Medulla oblongata (tissue), 1 donor: ENCODE results near the gene VPS13D.
A peak's percentile ranks its signal among the peaks of the same experiment; 100 is the strongest.

ENCODE experiments used
- DNase-seq: peaks from one replicate; pipeline ENCODE4 v3.0.0-alpha.2; 2015; ENCODE audit errors: extremely low spot score

VPS13D gene, protein sequence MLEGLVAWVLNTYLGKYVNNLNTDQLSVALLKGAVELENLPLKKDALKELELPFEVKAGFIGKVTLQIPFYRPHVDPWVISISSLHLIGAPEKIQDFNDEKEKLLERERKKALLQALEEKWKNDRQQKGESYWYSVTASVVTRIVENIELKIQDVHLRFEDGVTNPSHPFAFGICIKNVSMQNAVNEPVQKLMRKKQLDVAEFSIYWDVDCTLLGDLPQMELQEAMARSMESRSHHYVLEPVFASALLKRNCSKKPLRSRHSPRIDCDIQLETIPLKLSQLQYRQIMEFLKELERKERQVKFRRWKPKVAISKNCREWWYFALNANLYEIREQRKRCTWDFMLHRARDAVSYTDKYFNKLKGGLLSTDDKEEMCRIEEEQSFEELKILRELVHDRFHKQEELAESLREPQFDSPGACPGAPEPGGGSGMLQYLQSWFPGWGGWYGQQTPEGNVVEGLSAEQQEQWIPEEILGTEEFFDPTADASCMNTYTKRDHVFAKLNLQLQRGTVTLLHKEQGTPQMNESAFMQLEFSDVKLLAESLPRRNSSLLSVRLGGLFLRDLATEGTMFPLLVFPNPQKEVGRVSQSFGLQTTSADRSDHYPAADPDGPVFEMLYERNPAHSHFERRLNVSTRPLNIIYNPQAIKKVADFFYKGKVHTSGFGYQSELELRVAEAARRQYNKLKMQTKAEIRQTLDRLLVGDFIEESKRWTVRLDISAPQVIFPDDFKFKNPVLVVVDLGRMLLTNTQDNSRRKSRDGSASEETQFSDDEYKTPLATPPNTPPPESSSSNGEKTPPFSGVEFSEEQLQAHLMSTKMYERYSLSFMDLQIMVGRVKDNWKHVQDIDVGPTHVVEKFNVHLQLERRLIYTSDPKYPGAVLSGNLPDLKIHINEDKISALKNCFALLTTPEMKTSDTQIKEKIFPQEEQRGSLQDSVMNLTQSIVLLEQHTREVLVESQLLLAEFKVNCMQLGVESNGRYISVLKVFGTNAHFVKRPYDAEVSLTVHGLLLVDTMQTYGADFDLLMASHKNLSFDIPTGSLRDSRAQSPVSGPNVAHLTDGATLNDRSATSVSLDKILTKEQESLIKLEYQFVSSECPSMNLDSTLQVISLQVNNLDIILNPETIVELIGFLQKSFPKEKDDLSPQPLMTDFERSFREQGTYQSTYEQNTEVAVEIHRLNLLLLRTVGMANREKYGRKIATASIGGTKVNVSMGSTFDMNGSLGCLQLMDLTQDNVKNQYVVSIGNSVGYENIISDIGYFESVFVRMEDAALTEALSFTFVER (N-terminal part only)

GRCh38 chr1:12229835-12230548, at the start of gene VPS13D:
Gene VPS13D, plus strand, starts transcription at chr1:12230030. Its CDS starts 4,237 bp downstream, at chr1:12234267.
- peak; percentile 79 for DNase-seq

DNA sequence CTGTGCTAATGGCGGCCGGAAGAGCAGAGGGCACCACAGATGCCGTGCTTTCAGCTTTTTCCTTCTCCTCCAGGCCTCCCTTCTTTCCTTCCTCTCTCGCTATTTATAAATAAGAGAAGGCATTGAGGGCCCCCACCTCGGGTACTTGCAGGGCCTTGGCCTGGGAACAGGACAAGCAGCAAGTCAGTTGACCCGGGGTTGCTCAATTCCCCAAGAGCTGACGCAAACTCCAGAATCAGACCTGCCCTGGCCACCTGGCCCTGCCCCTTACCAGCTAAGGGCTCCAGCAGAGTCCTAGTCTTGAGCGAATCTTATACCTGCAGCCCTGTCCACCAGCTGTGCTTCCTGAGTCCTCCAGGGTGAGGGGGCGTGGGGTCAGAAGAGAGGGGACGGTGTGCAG, 49.5 kb upstream of the VPS13D start:
- DNase-seq: peak; percentile 85

- no peak for DNase-seq
Observed at GRCh38 chr1:12180903-12181302, 48.9 kb upstream of the VPS13D start.

DNA sequence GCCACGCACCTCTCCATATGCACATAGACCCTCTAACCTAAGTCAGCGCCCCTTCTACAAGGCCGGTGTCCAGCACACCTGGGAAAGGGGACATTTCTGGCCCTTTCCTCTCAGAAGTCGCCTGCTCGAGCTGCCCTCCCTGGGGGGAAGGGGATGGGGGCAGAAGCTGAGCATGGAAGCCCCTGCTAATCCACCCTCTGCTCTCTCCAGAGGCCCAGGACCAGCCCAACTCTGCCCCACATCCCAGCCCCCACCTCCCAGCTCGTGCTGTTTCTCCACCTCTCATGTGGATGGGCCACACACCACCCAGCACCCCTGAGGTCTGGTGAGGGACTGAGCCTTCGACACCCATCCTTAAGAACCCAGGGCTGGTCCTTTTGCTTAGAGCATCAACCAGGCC, 48.3 kb upstream of the VPS13D start:
- no peak for DNase-seq

DNA sequence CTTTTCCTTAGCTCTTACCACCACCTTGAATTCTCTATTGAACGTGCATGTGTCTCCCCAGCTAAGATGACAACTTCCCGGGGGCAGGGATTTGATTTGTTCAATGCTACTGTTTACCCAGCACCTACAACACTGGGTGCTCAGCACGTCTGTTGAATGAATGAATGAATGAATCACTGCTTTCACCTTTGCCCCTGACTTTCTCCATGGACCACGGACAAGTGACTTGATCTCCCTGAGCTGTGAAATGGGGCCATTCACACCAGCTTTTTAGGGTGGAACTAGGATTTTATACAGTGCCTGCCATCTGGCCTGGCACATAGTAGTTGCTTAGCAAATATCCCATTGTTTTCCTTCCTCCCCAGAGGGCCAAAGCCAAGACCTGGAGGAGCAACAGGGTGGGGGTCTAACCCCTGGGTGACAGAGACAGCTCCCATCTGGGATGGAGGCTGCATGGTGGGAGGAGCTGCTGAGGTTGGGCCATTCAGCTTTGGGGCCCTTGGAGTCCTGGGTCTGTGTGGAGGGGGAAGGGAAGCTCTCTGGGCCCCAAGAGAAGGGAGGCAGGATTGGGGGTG, 47.3 kb upstream of the VPS13D start:
- DNase-seq: no peak

GRCh38 chr1:12183095-12183794, 46.6 kb upstream of the VPS13D start:
- DNase-seq: no peak

- DNase-seq: peak; percentile 89
Observed at GRCh38 chr1:12184008-12184681, 45.7 kb upstream of the VPS13D start.

- no peak for DNase-seq
Observed at GRCh38 chr1:12185036-12185917, 44.6 kb upstream of the VPS13D start.

DNA sequence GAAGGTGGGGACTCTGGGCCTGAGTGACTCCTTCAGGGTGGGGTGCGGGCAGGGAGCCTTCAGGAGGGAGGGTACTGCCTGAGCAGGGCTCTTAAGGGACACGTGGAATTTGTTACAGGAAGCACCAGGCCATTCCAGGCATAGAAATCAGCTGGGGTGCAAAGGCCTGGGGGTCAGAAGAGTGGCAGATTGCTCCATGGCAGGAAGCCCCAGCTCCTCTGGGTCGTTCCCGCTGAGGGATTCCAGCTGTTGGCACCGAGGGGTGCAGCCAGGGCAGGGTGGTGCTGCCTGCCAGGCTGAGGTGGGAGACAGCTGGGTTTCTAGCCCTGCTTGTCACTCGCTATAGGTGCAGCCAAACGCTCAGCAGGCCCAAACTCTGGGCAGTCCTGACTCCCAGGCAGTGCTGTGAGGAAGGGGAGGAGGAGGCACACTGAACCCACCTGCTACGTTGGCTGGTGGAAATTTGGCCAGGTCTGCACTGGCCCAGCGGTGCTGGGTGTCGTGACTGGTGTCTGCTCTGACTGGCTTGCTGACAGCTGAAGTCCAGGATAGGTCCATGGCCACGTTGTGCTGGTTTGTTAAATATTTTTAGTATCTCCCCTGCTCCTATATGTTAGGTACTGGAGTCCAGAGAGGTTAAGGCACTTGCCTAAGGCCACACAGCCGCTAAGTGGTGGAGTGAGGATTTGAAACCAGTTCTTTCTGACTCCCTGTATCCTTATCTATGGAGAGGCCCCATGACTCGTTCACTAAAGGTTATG, 43.7 kb upstream of the VPS13D start:
- no peak for DNase-seq

- no peak for DNase-seq
Observed at GRCh38 chr1:12186679-12186985, 43.2 kb upstream of the VPS13D start.

- DNase-seq: no peak
Observed at GRCh38 chr1:12188115-12188514, 41.7 kb upstream of the VPS13D start.

- no peak for DNase-seq
Observed at GRCh38 chr1:12188657-12189327, 41.0 kb upstream of the VPS13D start.

- DNase-seq: no peak
Observed at GRCh38 chr1:12189328-12189682, 40.5 kb upstream of the VPS13D start.

DNA sequence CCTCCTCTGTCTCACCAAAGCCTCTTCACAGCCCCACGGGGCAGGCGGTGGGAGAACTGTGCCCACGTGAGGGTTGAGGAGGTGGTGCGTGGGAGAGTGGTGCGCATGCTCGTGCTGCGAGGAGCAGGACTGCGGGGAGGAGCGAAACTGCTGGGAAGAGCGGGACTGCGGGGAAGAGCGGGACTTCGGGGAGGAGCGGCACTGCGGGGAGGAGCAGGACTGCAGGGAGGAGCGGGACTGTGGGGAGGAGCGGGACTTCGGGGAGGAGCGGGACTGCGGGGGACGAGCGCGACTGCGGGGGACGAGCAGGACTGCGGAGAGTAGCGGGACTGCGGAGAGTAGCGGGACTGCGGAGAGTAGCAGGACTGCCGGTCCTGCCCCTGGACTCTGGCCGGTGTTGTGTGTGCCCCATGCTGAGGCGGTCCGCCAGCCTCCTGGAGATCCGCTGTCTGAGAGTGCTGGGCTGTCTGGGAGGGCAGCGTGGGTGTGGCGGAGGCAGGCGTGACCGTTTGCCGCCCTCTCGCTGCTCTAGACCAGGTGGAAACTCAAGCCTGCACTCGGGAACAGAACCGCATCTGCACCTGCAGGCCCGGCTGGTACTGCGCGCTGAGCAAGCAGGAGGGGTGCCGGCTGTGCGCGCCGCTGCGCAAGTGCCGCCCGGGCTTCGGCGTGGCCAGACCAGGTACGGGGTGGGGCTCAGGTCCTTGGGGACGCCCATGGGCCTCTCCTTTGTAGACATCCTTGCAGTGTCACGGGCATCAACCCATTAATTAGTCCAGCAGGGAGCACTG, 38.4 kb upstream of the VPS13D start:
- no peak for DNase-seq

DNA sequence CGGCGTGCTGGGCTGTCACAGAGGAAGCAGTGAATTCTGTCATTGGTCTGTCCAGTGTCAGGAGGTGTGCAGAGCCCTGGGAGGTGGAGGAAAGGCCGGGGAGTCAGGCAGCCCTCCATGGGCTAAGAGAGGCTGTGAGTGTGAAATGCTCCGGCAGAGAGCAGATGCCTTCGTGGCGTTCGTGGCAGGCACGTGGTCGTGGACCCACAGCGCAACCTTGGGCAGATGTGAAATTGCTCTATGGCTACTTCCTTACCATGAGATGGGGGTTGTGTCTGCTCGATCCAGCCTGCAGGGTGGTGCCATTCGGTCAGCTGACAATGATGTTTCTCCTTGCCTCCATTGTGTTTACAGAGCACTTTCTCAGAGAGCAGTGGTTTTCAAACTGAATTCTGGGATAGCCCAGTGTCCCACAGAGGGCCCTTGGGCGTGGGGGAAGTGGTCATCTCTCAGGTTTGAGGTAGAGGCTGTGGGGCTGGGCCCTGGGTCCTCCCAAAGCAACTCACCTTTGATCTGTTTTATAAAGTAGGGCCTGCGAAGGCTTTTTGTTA, 35.1 kb upstream of the VPS13D start:
- DNase-seq: no peak

DNA sequence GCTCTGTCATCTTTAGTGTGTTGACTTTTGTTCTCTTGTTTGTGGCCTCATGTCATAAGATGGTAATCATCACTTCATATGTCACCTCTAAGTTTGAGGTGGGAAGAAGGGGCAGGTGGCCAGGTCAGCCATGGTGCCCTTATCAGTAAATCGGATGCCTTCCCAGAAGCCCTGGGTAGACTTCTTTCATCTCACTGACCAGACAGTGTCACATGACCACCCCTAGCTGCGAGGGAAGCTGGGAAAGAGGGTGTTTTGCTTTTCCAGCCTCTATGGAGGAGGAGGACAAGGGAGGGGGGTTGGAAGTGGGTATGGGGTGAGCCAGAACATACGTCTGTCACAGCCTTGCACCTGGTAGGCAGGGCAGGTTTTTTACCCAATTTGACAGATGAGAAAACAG, 34.4 kb upstream of the VPS13D start:
- DNase-seq: no peak
